ENCODE measurements around the gene CCL7. TPM values are rescaled to one million over a fixed set of nuclear protein-coding genes. Genes with fewer than 3 reads are reported as not detected.

CCL7 gene
- polyA plus RNA-seq, 1 donor from 2014 or later, result not detected

Other genes with a start within 250 kb of the CCL7 start
- 0.57 TPM in 1 of 2 replicates, not detected in the other for gene CCL2, start 14.9 kb upstream of the CCL7 start, polyA plus RNA-seq
- gene CCL11, start 15.5 kb downstream of the CCL7 start, polyA plus RNA-seq, result not detected in 2 replicates
- gene CCL8, start 49.2 kb downstream of the CCL7 start, polyA plus RNA-seq, result not detected in 2 replicates
- not detected in 2 replicates for gene CCL13, start 86.3 kb downstream of the CCL7 start, polyA plus RNA-seq
- gene CCL1, start 93.0 kb downstream of the CCL7 start, polyA plus RNA-seq, result not detected in 2 replicates

Data from neural cell (in vitro differentiated cells).